Breast epithelium (tissue), 3 donors: ENCODE measurements around the gene CASZ1.

ENCODE experiments used
- POLR2AphosphoS5 ChIP-seq, 3 donors: sonication (generic); formaldehyde crosslinking; IDR thresholded peaks; one replicate each; pipeline ENCODE4 v1.6.1; 2017; ENCODE audit warnings: antibody characterized with exemption in 3 of 3
- TF ChIP-seq, protein P1 (sequence below), 3 donors: fragments of 450-650 bp; IDR thresholded peaks; one replicate each; pipeline ENCODE4 v1.5.1; 2016 to 2017; ENCODE audit warnings: antibody characterized with exemption in 3 of 3, mild to moderate bottlenecking in 3 of 3, moderate library complexity in 3 of 3

- TF ChIP-seq POLR2AphosphoS5 (IDR thresholded peaks at IDR 0.05): peak; percentile 37 to 79 (median 64)
- TF ChIP-seq, protein P1, sequence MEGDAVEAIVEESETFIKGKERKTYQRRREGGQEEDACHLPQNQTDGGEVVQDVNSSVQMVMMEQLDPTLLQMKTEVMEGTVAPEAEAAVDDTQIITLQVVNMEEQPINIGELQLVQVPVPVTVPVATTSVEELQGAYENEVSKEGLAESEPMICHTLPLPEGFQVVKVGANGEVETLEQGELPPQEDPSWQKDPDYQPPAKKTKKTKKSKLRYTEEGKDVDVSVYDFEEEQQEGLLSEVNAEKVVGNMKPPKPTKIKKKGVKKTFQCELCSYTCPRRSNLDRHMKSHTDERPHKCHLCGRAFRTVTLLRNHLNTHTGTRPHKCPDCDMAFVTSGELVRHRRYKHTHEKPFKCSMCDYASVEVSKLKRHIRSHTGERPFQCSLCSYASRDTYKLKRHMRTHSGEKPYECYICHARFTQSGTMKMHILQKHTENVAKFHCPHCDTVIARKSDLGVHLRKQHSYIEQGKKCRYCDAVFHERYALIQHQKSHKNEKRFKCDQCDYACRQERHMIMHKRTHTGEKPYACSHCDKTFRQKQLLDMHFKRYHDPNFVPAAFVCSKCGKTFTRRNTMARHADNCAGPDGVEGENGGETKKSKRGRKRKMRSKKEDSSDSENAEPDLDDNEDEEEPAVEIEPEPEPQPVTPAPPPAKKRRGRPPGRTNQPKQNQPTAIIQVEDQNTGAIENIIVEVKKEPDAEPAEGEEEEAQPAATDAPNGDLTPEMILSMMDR (IDR thresholded peaks at IDR 0.05): no peak
Measured at GRCh38 chr1:10635992-10636391, 160.5 kb downstream of the CASZ1 start.
